Stimulated activated CD8-positive, alpha-beta memory T cell treated with anti-CD3 and anti-CD28 coated beads, Interleukin-12 subunit alpha, Interleukin-12 subunit beta, amount 100 ng/mL, for 4 hours (primary cell): ENCODE results near the gene PTPN4.
A peak's percentile ranks its signal among the peaks of the same experiment; 100 is the strongest.
"Not testable (repeated sequence)": the region's sequence is repeated elsewhere in the genome, so short reads cannot be mapped to it uniquely, and the experiment has no call there.

Source experiments
- DNase-seq: peaks from one replicate; pipeline ENCODE4 v3.0.0-alpha.2; 2020; ENCODE audit warnings: low read depth

Gene PTPN4

DNA sequence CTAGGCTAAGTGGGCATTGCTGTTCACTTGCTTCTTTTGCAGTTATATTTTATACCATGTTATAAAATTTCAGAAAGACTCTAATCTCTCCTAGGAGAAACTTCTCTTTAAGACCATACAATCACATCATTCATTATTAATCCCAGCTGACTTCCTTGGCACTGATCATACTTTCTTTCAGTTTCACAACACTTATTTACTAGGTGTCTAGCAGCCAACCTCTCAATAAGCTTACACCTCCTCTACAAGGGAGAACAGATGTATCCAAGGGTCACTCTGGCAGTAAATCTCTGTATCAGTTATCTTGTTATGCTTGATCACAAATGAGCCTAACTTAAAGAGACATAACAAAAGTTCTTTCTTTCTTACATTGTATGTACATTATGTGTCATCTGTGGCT is 183.3 kb downstream of the PTPN4 start:
- no peak for DNase-seq

DNA sequence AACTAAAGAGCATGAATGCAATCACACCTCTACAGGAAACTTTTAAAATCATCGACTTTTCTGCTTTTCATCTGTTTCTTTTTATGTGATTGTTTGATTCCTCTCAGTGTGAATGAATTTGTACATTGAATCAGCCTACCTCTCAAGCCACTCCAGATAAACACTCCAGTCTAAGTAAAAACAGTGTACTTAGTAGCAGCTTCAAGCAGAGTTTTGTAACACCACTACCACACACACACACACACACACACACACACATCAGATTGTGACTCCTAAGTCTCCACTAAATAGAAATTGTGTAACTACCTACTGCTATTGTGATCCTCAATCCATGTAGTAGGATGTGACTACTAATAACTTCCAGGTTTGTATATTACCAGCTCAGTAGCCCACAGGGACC is 187.8 kb downstream of the PTPN4 start:
- no peak for DNase-seq

- no peak for DNase-seq
Measured at GRCh38 chr2:119950966-119951365, 191.2 kb downstream of the PTPN4 start.

GRCh38 chr2:119958670-119959268 is 199.0 kb downstream of the PTPN4 start:
- DNase-seq: no peak

DNA sequence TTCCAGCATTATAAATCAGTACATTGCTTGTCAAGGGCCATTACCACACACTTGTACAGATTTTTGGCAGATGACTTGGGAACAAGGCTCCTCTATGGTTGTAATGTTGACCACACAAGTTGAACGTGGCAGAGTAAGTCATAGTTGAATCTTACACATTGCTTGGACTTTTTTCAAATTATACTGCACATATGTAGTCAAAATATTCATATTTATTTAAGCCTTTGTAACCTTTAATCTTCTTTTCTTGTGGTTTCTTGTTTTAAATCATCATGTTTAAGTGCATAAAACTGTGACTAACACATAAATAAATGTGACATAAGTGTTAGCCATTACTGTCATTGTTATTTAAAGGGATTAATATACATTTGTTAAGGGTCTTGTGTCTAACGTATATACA is 201.1 kb downstream of the PTPN4 start:
- no peak for DNase-seq

- no peak for DNase-seq
Measured at GRCh38 chr2:119981896-119982295, 222.2 kb downstream of the PTPN4 start.

GRCh38 chr2:119982506-119982905 is 222.8 kb downstream of the PTPN4 start:
- DNase-seq: no peak

DNA sequence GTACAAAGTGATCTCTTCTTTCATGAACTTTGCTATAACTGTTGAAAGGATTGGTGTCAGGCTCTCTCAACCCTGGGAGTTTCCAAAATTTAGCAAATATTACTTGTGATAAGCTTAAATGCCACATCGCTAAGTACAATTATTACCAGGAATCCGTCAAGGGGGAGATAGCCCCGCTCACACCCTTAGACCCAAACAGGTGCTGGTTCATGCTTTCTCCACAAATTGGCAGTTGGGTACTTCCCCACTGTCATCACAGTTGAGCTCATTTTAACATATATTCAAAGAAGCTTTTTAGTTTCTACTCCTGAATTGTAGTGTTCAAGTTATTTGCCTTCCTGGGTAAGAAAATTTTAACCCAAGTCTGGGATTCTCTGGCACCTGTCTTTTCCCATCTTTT is 223.4 kb downstream of the PTPN4 start:
- DNase-seq: no peak

DNA sequence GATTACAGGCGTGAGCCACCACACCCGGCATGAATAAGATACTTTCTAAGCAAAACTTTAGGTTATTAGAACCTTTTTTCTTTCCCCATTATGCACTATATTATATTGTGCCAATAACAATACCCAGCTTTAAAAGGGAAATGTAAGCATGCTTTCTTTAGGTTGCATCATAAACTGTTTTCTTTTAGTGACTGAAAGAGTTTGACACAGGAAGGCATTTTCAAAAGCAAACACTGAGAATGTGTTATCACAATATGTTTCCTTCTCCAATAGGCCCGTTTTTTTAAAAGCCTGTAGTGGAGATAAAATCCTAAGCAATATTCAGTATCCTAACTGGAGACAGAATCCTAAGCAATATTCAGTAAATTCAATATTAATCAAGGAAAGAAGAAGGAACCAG is 236.4 kb downstream of the PTPN4 start:
- no peak for DNase-seq

- DNase-seq: not testable (repeated sequence)
Measured at GRCh38 chr2:119996896-119997891, 237.5 kb downstream of the PTPN4 start.

- DNase-seq: no peak
Measured at GRCh38 chr2:120001471-120001870, 241.7 kb downstream of the PTPN4 start.

- no peak for DNase-seq
Measured at GRCh38 chr2:120004254-120004653, 244.5 kb downstream of the PTPN4 start.

DNA sequence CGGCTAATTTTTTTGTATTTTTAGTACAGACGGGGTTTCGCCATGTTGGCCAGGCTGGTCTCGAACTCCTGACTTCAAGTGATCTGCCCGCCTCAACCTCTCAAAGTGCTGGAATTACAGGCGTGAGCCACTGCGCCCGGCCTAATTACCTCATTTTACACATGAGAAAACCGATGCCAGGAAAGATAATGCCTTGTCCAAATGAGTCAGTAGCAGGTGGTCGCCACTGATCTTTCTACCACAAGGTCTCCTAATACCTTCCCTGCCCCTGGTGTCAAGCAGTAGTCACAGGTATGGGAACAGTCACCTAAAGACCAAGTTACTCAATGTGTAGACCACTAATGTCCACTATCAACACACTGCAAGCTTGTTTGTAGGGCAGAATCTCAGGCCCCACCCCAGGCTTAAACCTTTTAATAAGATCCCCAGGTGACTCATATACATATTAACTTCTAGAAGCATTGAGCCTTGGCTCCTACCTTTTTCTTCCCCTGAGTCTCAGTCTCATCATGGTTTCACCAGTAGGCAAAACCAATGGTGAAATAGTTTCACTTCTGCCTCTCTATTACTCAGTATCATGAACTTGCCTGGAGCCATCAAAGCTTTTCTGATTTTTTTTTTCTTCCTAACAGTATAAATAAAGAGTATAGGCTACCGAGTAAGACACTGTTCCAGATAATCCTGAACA is 246.3 kb downstream of the PTPN4 start:
- no peak for DNase-seq

DNA sequence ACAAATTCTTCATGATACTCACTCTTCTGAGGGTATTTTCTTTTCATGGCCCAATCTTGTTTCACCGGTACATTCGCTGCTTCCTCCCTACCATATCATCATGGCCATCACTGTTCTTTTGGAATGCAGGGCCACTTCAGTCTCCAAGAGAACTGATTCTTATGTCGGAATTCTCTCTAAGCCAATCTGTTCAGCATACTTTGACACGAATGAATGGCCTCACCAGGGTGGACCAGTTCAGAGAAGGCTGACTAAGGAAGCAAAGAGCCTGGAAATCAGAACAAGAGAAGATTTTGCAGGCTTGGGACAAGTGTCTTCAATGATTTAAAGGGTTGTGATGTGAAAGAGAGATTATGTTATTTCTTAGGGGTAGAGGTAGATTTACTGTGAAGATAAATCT is 248.1 kb downstream of the PTPN4 start:
- DNase-seq: no peak

DNA sequence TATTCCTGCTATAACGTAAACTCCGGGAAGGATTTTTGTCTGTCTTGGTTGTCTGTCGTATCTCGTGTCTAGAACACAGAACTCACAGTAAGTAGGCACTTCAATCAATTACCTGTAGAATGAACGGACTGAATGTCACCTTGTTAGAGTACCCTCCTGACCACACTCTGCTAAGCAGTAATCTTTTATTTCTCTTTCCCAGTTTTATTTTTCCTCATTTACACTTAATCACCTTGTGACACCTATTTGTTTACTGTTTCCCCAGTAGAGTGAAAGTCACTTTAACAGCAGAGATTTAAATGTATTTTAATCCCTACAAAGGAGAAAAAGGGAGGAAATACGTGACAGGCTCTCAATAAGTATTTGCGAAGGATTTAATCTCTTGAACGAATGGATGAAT is 252.6 kb downstream of the PTPN4 start:
- no peak for DNase-seq

DNA sequence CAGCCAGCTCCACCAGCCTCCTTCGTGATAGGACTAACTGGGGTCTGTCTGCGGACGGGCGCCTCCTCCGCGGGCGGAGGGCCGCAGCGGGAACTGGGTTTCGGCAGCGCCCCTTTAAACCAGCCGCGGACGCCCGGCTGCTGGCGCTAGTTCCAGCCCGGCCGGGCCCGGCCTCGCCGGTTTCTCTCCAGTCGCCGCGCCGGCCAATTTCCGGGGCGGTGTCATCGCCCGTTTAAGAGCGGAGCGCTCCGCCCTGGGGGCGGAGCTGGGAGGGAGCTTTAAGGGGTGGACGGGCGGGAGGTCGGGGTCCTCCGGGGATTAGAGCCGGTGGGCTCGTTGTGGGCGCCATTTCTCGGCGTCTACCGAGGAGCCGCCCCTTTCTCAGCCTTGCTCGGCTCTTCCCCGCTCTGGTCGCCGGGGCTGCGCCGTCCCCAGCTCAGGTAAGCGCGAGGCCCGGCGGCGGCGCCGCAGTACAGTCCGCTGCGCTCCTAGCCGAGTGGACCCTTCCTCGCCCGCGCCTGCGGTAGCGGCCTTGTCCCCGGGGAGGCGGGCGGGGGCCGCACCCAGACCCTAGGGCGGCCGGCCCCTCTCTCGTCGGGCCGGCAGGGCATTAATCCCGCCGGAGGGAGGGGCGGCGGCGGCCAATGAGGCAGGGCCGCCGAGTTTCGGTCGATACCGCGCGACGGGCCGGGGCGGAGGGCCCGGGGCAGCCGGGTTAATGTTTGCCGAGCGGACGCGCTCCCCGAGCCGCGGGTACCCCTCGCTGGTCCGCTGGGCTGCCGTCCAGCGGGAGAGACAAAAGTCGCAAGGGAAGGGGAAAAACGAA is 253.3 kb downstream of the PTPN4 start, which contains the start of gene EPB41L5:
Gene EPB41L5 (plus strand): TSS at position 307 of the 826 bp plus-strand sequence. CDS start 6,008 bp downstream, outside the sequence.
- DNase-seq: peak; percentile 71

DNA sequence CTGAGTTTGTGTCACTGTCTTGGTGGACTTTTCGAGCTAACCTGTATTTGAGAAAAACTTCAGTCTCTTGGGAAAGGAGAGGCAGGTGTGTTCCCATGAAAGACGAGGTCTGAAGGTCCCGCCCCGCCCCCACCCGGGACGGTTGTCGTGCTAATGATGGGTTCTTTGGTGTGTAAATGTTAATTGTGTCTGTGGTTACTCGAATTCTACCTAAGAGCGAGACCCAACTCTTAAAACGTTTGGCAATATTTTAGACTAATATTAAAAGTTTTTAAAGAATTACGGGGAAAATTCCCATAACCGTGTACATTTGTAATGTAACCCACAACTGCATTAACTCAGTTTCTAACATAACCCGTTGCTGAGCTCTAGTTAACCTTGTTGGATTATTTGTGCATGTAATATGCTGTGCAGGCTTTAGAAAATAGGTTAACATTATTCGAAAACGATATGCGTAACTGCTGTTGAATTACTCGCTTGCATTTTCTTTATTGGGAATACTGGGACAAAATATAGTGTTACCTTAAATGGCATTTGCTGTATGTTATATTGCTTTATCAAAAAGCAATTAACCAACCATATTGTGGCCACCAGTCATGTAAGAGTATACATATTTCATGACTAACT is 254.0 kb downstream of the PTPN4 start:
- DNase-seq: no peak

GRCh38 chr2:120014226-120014980 is 254.7 kb downstream of the PTPN4 start:
- DNase-seq: no peak

- no peak for DNase-seq
Measured at GRCh38 chr2:120016800-120017199, 257.1 kb downstream of the PTPN4 start.

DNA sequence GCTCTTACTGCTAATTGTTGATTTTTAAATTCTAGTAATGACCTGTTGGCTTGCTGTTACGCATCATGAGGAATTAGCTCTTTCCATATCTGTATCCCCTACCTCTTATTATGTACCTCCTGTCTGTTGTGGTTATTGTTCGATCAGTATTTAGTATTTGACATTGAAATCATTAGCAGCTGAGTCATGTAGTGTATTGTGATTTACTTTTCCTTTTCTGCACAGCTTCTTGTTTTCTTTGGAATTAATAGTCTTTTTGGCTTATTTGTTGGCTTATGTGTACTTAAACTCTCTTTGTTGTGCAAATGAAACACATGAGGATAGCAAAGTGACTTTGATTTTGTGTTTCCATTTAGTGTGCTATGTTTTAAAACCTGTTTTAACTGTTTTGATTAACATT is 257.5 kb downstream of the PTPN4 start:
- DNase-seq: no peak

DNA sequence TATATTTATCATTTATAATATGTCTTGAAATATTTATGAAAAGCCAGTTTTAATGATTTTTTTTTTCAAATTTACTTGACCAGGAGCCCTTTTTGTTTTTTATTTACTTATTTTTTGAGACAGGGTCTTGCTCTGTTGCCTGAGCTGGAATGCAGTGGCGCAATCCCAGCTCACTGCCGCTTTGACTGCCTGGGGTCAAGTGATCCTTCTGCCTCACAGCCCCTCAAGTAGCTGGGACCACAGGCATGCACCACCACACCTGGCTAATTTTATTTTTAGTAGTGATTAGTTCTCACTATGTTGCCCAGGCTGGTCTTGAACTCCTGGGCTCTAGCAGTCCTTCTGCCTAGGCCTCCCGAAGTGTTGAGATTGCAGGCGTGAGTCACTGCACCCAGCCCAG is 258.8 kb downstream of the PTPN4 start:
- DNase-seq: no peak
